HCT116 (cell line): ENCODE measurements around the gene PLN. TPM values are rescaled to one million over a fixed set of nuclear protein-coding genes. Genes with fewer than 3 reads are reported as not detected.

ENCODE experiments used
- ATAC-seq: fragments of 200-7000 bp; cut with Tn5 transposase; 2 replicates; pipeline ENCODE4 v1.9.1; 2020; ENCODE audit warnings: mild to moderate bottlenecking, moderate library complexity
- Bru-seq: library from RNA; stranded (reverse); fragments of 400-500 nt; gene quantifications from one replicate; lab custom pipeline; 2021; lab: Mats Ljungman, UMichigan
- BruChase-seq, 2 experiments: library from RNA; stranded (reverse); fragments of 400-500 nt; gene quantifications; one replicate each; lab custom pipeline; 2021; lab: Mats Ljungman, UMichigan
- BruUV-seq: library from RNA; stranded (reverse); fragments of 400-500 nt; replicated peaks from 2 replicates; lab custom pipeline; 2021; lab: Mats Ljungman, UMichigan
- CTCF ChIA-PET: fragments of 300-600 bp; sonication (Branson Sonifier 250); formaldehyde crosslinking; loops from one replicate; lab custom pipeline; 2021; ENCODE audit warnings: antibody characterized with exemption; lab: Charles Lee
- POLR2A ChIA-PET: fragments of 300-600, 350-600 bp; sonication (Branson Sonifier 250); formaldehyde crosslinking; loops from one replicate; lab custom pipeline; 2021; ENCODE audit warnings: antibody characterized with exemption; lab: Charles Lee
- RAD21 ChIA-PET, 2 experiments: fragments of 300-600 bp; sonication (Branson Sonifier 250); formaldehyde crosslinking; loops; one replicate each; lab custom pipeline; 2023; ENCODE audit warnings: low total read pairs in 2 of 2; ENCODE audit not compliant: uncharacterized antibody in 2 of 2, unreplicated experiment in 2 of 2, low non-redundant PET in 1 of 2; lab: Charles Lee
- DNase-seq: peaks from one replicate; pipeline ENCODE4 v3.0.0-alpha.2; 2010; ENCODE audit warnings: low read depth, low spot score
- H2AFZ ChIP-seq: fragments of 200-600 bp; shearing (Covaris generic), sonication (generic); 2 replicates; pipeline ENCODE4 v1.6.1; 2017; ENCODE audit warnings: low read depth, mixed run types, mixed read lengths, antibody characterized with exemption, low read length; ENCODE audit not compliant: poor library complexity, severe bottlenecking
- H3K27ac ChIP-seq: 2 replicates; pipeline ENCODE4 v1.5.1; 2012; ENCODE audit warnings: low read depth, low read length
- H3K27me3 ChIP-seq: fragments of 200-600 bp; sonication (generic); 2 replicates; pipeline ENCODE4 v1.6.1; 2016; ENCODE audit warnings: mixed run types, low read length, mixed read lengths; ENCODE audit not compliant: insufficient read depth
- H3K36me3 ChIP-seq, 2 experiments: fragments of 200-500 bp in 1 of 2; fragments of 200-600 bp in 1 of 2; sonication (Bioruptor generic) in 1 of 2; sonication (generic) in 1 of 2; 2 replicates each; pipeline versions ENCODE4 v1.5.1 to v1.6.1; 2014 to 2016; ENCODE audit warnings: low read length in 2 of 2, inconsistent platforms in 1 of 2, mixed read lengths in 1 of 2, mixed run types in 1 of 2; ENCODE audit not compliant: insufficient read depth in 2 of 2, control insufficient read depth in 1 of 2
- H3K4me1 ChIP-seq, 2 experiments: fragments of 200-600 bp in 1 of 2; sonication (generic) in 1 of 2; 2 replicates each; pipeline versions ENCODE4 v1.5.1 to v1.6.1; 2012 to 2017; ENCODE audit warnings: low read length in 2 of 2, inconsistent platforms in 1 of 2, mild to moderate bottlenecking in 1 of 2, mixed read lengths in 1 of 2, mixed run types in 1 of 2, moderate library complexity in 1 of 2; ENCODE audit not compliant: insufficient read depth in 2 of 2, control insufficient read depth in 1 of 2
- H3K4me2 ChIP-seq: fragments of 200-600 bp; sonication (generic); 2 replicates; pipeline ENCODE4 v1.6.1; 2017; ENCODE audit warnings: mixed run types, low read length, mixed read lengths
- H3K4me3 ChIP-seq, 2 experiments: fragments of 200-600 bp in 1 of 2; sonication (generic) in 1 of 2; replicated peaks in 1 of 2; 2 replicates each; pipeline ENCODE4 v1.5.1; 2011 to 2016; ENCODE audit warnings: low read length in 2 of 2, control low read depth in 1 of 2, low read depth in 1 of 2, mild to moderate bottlenecking in 1 of 2, mixed read lengths in 1 of 2, mixed run types in 1 of 2
- H3K79me2 ChIP-seq: fragments of 200-600 bp; sonication (generic); 2 replicates; pipeline ENCODE4 v1.6.1; 2017; ENCODE audit warnings: mild to moderate bottlenecking, mixed run types, low read length, moderate library complexity, mixed read lengths; ENCODE audit not compliant: insufficient read depth
- H3K9ac ChIP-seq: fragments of 200-600 bp; sonication (generic); 2 replicates; pipeline ENCODE4 v1.6.1; 2016; ENCODE audit warnings: low read length, mixed read lengths
- H3K9me2 ChIP-seq: fragments of 200-600 bp; sonication (generic), shearing (Covaris generic); 2 replicates; pipeline ENCODE4 v1.6.1; 2017; ENCODE audit warnings: mixed run types, mild to moderate bottlenecking, moderate library complexity; ENCODE audit not compliant: insufficient read depth
- H3K9me3 ChIP-seq, 2 experiments: fragments of 200-500 bp in 1 of 2; fragments of 200-600 bp in 1 of 2; sonication (Bioruptor generic) in 1 of 2; sonication (generic) in 1 of 2; 2 replicates each; pipeline ENCODE4 v1.6.1; 2014 to 2017; ENCODE audit warnings: low read length in 2 of 2, mixed read lengths in 2 of 2, inconsistent platforms in 1 of 2, low read depth in 1 of 2, mild to moderate bottlenecking in 1 of 2, mixed run types in 1 of 2, moderate library complexity in 1 of 2; ENCODE audit not compliant: control insufficient read depth in 1 of 2, insufficient read depth in 1 of 2
- H4K20me1 ChIP-seq: fragments of 200-600 bp; sonication (generic), shearing (Covaris generic); 2 replicates; pipeline ENCODE4 v1.6.1; 2017; ENCODE audit warnings: mixed run types, mild to moderate bottlenecking, moderate library complexity; ENCODE audit not compliant: insufficient read depth
- ATF3 ChIP-seq: IDR thresholded peaks from 2 replicates; pipeline ENCODE4 v1.6.1; 2012
- CBX3 ChIP-seq: IDR thresholded peaks from 2 replicates; pipeline ENCODE4 v1.6.1; 2012; ENCODE audit warnings: low read depth
- CEBPB ChIP-seq: IDR thresholded peaks from 2 replicates; pipeline ENCODE4 v1.6.1; 2012; ENCODE audit warnings: low read depth
- ELF1 ChIP-seq: IDR thresholded peaks from 2 replicates; pipeline ENCODE4 v1.6.1; 2012; ENCODE audit warnings: low read depth, borderline replicate concordance
- EZH2 ChIP-seq: fragments of 200-600 bp; sonication (generic); IDR thresholded peaks from 2 replicates; pipeline ENCODE4 v1.6.1; 2017; ENCODE audit warnings: antibody characterized with exemption, mixed run types
- EZH2phosphoT487 ChIP-seq: fragments of 200-600 bp; IDR thresholded peaks from 2 replicates; pipeline ENCODE4 v1.6.1; 2018; ENCODE audit warnings: antibody characterized with exemption, borderline replicate concordance
- FOSL1 ChIP-seq: IDR thresholded peaks from 2 replicates; pipeline ENCODE4 v1.6.1; 2012; ENCODE audit warnings: low read depth
- MAX ChIP-seq: IDR thresholded peaks from 2 replicates; pipeline ENCODE4 v1.6.1; 2012
- POLR2A ChIP-seq: IDR thresholded peaks from 2 replicates; pipeline ENCODE4 v1.7.0; 2011; ENCODE audit warnings: borderline replicate concordance; ENCODE audit not compliant: insufficient read depth, insufficient read length; ENCODE audit errors: extremely low read depth
- RAD21 ChIP-seq: IDR thresholded peaks from 2 replicates; pipeline ENCODE4 v1.6.1; 2012; ENCODE audit warnings: low read depth, mild to moderate bottlenecking
- SRF ChIP-seq: IDR thresholded peaks from 2 replicates; pipeline ENCODE4 v1.6.1; 2012; ENCODE audit warnings: low read depth
- TCF7L2 ChIP-seq: IDR thresholded peaks from 2 replicates; pipeline ENCODE4 v1.7.0; 2011; ENCODE audit warnings: borderline replicate concordance, inconsistent platforms; ENCODE audit not compliant: insufficient read depth, insufficient read length; ENCODE audit errors: extremely low read depth
- YY1 ChIP-seq: IDR thresholded peaks from 2 replicates; pipeline ENCODE4 v1.6.1; 2011; ENCODE audit warnings: low read length, low read depth, moderate library complexity, mild to moderate bottlenecking; ENCODE audit not compliant: insufficient replicate concordance; ENCODE audit errors: extremely low read depth
- intact Hi-C: fragments of 100-400 bp; cut with micrococcal nuclease; formaldehyde crosslinking; loops from 2 replicates; pipeline ENCODE4 v1.10.0; 2022
- long read RNA-seq: library from polyadenylated mRNA; unstranded; transcript quantifications from one replicate; pipeline ENCODE4 v2.0.0, GENCODE V29; 2021; ENCODE audit not compliant: unreplicated experiment
- polyA plus RNA-seq: library from polyadenylated mRNA; unstranded; fragments of >200 nt; gene quantifications from 2 replicates; pipeline ENCODE4 v1.2.1, GENCODE V29; 2012; ENCODE audit warnings: missing spikeins
- total RNA-seq: library from RNA; stranded (reverse); gene quantifications from one replicate; pipeline ENCODE4 v1.2.1, GENCODE V29; 2021; ENCODE audit not compliant: unreplicated experiment
- TF ChIP-seq, protein P1 (sequence below): IDR thresholded peaks from 2 replicates; pipeline ENCODE4 v1.6.1; 2012; ENCODE audit warnings: low read depth
- TF ChIP-seq, protein P2 (sequence below): IDR thresholded peaks from 2 replicates; pipeline ENCODE4 v1.6.1; 2011; ENCODE audit warnings: mild to moderate bottlenecking, low read length, moderate library complexity; ENCODE audit not compliant: insufficient replicate concordance; ENCODE audit errors: extremely low read depth

PLN gene
- total RNA-seq (not detected), Bru-seq, nascent RNA (not detected), BruChase-seq, experiment 1, labeled RNA remaining after a 6-hour chase (percentile 4 among the genes with signal in this experiment), BruChase-seq, experiment 2, labeled RNA remaining after a 2-hour chase (not detected)
- polyA plus RNA-seq: not detected in 2 replicates
- long read RNA-seq: 0 reads

- H3K4me3 ChIP-seq: no peak within 1 kb of the TSS
- POLR2A ChIA-PET: no interaction called here
- TF ChIP-seq ATF3: no peak
- TF ChIP-seq RAD21: no peak
- TF ChIP-seq MAX: no peak
- no peak for TF ChIP-seq TCF7L2
- no peak for TF ChIP-seq CEBPB
- TF ChIP-seq, protein P1, sequence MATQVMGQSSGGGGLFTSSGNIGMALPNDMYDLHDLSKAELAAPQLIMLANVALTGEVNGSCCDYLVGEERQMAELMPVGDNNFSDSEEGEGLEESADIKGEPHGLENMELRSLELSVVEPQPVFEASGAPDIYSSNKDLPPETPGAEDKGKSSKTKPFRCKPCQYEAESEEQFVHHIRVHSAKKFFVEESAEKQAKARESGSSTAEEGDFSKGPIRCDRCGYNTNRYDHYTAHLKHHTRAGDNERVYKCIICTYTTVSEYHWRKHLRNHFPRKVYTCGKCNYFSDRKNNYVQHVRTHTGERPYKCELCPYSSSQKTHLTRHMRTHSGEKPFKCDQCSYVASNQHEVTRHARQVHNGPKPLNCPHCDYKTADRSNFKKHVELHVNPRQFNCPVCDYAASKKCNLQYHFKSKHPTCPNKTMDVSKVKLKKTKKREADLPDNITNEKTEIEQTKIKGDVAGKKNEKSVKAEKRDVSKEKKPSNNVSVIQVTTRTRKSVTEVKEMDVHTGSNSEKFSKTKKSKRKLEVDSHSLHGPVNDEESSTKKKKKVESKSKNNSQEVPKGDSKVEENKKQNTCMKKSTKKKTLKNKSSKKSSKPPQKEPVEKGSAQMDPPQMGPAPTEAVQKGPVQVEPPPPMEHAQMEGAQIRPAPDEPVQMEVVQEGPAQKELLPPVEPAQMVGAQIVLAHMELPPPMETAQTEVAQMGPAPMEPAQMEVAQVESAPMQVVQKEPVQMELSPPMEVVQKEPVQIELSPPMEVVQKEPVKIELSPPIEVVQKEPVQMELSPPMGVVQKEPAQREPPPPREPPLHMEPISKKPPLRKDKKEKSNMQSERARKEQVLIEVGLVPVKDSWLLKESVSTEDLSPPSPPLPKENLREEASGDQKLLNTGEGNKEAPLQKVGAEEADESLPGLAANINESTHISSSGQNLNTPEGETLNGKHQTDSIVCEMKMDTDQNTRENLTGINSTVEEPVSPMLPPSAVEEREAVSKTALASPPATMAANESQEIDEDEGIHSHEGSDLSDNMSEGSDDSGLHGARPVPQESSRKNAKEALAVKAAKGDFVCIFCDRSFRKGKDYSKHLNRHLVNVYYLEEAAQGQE: no peak
- TF ChIP-seq EZH2: no peak
- no peak for TF ChIP-seq SRF
- no peak for TF ChIP-seq EZH2phosphoT487
- TF ChIP-seq, protein P2, sequence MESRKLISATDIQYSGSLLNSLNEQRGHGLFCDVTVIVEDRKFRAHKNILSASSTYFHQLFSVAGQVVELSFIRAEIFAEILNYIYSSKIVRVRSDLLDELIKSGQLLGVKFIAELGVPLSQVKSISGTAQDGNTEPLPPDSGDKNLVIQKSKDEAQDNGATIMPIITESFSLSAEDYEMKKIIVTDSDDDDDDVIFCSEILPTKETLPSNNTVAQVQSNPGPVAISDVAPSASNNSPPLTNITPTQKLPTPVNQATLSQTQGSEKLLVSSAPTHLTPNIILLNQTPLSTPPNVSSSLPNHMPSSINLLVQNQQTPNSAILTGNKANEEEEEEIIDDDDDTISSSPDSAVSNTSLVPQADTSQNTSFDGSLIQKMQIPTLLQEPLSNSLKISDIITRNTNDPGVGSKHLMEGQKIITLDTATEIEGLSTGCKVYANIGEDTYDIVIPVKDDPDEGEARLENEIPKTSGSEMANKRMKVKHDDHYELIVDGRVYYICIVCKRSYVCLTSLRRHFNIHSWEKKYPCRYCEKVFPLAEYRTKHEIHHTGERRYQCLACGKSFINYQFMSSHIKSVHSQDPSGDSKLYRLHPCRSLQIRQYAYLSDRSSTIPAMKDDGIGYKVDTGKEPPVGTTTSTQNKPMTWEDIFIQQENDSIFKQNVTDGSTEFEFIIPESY: no peak
- no peak for TF ChIP-seq YY1
- no peak for TF ChIP-seq POLR2A
- TF ChIP-seq ELF1: no peak
- TF ChIP-seq CBX3: no peak
- no peak for TF ChIP-seq FOSL1
These were observed at the start of gene PLN for GRCh38 chr6:118548136-118548535. PLN (plus strand) TSS chr6:118548296; CDS start chr6:118558922, 10,626 bp downstream.

More at GRCh38 chr6:118548136-118548535, at the start of gene PLN:
- H3K4me1 ChIP-seq: no peaks in the 10 kb centered on the region
- no peak for ATAC-seq
- no peaks in the 10 kb centered on the region for H3K79me2 ChIP-seq
- H2AFZ ChIP-seq: no peak within 1 kb of the TSS
- no peak within 1 kb of the TSS for H3K4me2 ChIP-seq
- no peak within 1 kb of the TSS for H3K9ac ChIP-seq
- no peak for DNase-seq
- no peak within 1 kb of the TSS for H3K27ac ChIP-seq
- no peaks in the 10 kb centered on the region for H3K9me2 ChIP-seq
- no peaks in the 10 kb centered on the region for H3K36me3 ChIP-seq
- BruUV-seq: no TSS peak
- CTCF ChIA-PET: interaction anchor here (1.0 to 1.8 kb wide), 2 partner anchors 18 to 707 kb away, joined by 4 to 7 read pairs; no protein-coding TSS in a partner anchor
- H3K27me3 ChIP-seq: no peaks in the 10 kb centered on the region
- RAD21 ChIA-PET: no interaction called here
- no peaks in the 10 kb centered on the region for H3K9me3 ChIP-seq
- H4K20me1 ChIP-seq: no peaks in the 10 kb centered on the region
- intact Hi-C loops: no loop called here
